Hepatocyte (in vitro differentiated cells): ENCODE measurements around the gene SNX1. TPM values are rescaled to one million over a fixed set of nuclear protein-coding genes. Genes with fewer than 3 reads are reported as not detected.

ENCODE experiments used
- DNase-seq: peaks from one replicate; pipeline ENCODE4 v3.0.0-alpha.2; 2016; ENCODE audit warnings: low spot score
- H2AFZ ChIP-seq: fragments of 200-600 bp; sonication (generic); 2 replicates; pipeline ENCODE4 v1.6.0; 2016; ENCODE audit warnings: antibody characterized with exemption, mild to moderate bottlenecking
- H3K27ac ChIP-seq: fragments of 200-600 bp; sonication (generic); 2 replicates; pipeline ENCODE4 v1.5.1; 2016; ENCODE audit warnings: mild to moderate bottlenecking
- H3K27me3 ChIP-seq: fragments of 200-600 bp; sonication (generic); 2 replicates; pipeline ENCODE4 v1.6.1; 2016
- H3K36me3 ChIP-seq: fragments of 200-600 bp; sonication (generic); replicated peaks from 2 replicates; pipeline ENCODE4 v1.5.1; 2016; ENCODE audit warnings: low read depth; ENCODE audit not compliant: insufficient read depth
- H3K4me1 ChIP-seq: fragments of 200-600 bp; sonication (generic); 2 replicates; pipeline ENCODE4 v1.5.1; 2016; ENCODE audit warnings: mild to moderate bottlenecking, moderate library complexity; ENCODE audit not compliant: insufficient read depth
- H3K4me2 ChIP-seq: fragments of 200-600 bp; sonication (generic); 2 replicates; pipeline ENCODE4 v1.6.0; 2016
- H3K4me3 ChIP-seq: fragments of 200-600 bp; sonication (generic); 2 replicates; pipeline ENCODE4 v1.5.1; 2016; ENCODE audit warnings: mild to moderate bottlenecking
- H3K79me2 ChIP-seq: fragments of 200-600 bp; sonication (generic); 2 replicates; pipeline ENCODE4 v1.6.0; 2017; ENCODE audit warnings: mild to moderate bottlenecking
- H3K9me2 ChIP-seq: fragments of 200-600 bp; sonication (generic); replicated peaks from 2 replicates; pipeline ENCODE4 v1.6.0; 2017; ENCODE audit warnings: mild to moderate bottlenecking; ENCODE audit not compliant: insufficient read depth
- H3K9me3 ChIP-seq: fragments of 200-600 bp; sonication (generic); 2 replicates; pipeline ENCODE4 v1.5.1; 2016; ENCODE audit warnings: low read depth, mild to moderate bottlenecking
- H4K20me1 ChIP-seq: fragments of 200-600 bp; sonication (generic); 2 replicates; pipeline ENCODE4 v1.6.0; 2016; ENCODE audit warnings: mild to moderate bottlenecking; ENCODE audit not compliant: insufficient read depth, poor library complexity, severe bottlenecking
- EZH2 ChIP-seq: fragments of 200-600 bp; sonication (generic); IDR thresholded peaks from 2 replicates; pipeline ENCODE4 v1.6.1; 2016; ENCODE audit warnings: antibody characterized with exemption, mild to moderate bottlenecking, borderline replicate concordance
- EZH2phosphoT487 ChIP-seq: fragments of 200-600 bp; sonication (generic); IDR thresholded peaks from one replicate; pipeline ENCODE4 v1.6.1; 2018; ENCODE audit warnings: antibody characterized with exemption, mild to moderate bottlenecking, low read depth, moderate library complexity; ENCODE audit not compliant: unreplicated experiment, severe bottlenecking
- WGBS: methylation state at CpG from one replicate; pipeline ENCODE4 v1.1.6; 2016; ENCODE audit warnings: low lambda C conversion rate; ENCODE audit errors: missing lambda C conversion rate; 5-methylcytosine and 5-hydroxymethylcytosine counted together
- polyA plus RNA-seq: library from polyadenylated mRNA; unstranded; fragments of >200 nt; fragmentation: Nextera tagmentation; extraction: Ambion mirVana; gene quantifications from 2 replicates; pipeline ENCODE4 v1.2.1, GENCODE V29; 2016
- small RNA-seq: library from RNA; depleted of rRNA; stranded (forward); fragments of <200 nt; gene quantifications from one replicate; pipeline ENCODE3, GENCODE V24; 2014
- total RNA-seq: library from RNA; depleted of rRNA; stranded (reverse); fragments of >200 nt; gene quantifications from 2 replicates; pipeline ENCODE4 v1.2.3, GENCODE V29; 2014
- TF ChIP-seq, protein P1 (sequence below): fragments of 200-600 bp; sonication (generic); IDR thresholded peaks from 2 replicates; pipeline ENCODE4 v1.5.1; 2016; ENCODE audit warnings: antibody characterized with exemption, mild to moderate bottlenecking; ENCODE audit not compliant: poor library complexity

The SNX1 gene
- total and polyA plus RNA-seq, 2 experiments from 2014 or later, result 64.9 to 103 TPM

DNA sequence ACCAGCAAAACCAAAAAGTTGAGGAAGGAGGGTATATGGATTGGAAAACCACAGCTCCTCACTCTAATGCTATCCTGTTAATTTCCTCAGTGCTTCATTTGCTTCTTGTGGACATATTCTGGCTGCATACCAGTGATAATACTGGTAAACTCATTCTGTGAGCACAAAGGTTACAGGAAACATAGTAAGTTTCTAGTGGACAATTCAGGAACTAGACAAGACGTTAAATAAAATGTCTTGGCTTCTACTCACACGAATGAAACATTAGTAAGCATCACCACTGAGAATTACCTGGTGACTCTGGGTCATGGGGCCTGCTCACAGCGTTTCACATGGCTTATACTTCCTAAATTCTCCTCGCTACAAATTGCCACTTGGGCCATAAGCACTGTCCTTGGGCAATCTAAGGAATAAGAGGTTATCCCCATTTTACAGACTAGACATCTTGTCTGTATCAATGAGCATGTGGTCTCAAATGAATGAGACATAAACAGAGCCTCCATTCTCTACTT lies 87.1 kb downstream of the SNX1 start:
- H3K4me3 ChIP-seq, result no peak overlapping the region
- peak overlapping the region; percentile 12 for H3K27ac ChIP-seq
- H2AFZ ChIP-seq, result no peak overlapping the region
- no peaks in the 10 kb centered on the region for H3K36me3 ChIP-seq
- no peak overlapping the region for H3K4me2 ChIP-seq
- H3K9me2 ChIP-seq, result no peaks in the 10 kb centered on the region
- TF ChIP-seq, protein P1, sequence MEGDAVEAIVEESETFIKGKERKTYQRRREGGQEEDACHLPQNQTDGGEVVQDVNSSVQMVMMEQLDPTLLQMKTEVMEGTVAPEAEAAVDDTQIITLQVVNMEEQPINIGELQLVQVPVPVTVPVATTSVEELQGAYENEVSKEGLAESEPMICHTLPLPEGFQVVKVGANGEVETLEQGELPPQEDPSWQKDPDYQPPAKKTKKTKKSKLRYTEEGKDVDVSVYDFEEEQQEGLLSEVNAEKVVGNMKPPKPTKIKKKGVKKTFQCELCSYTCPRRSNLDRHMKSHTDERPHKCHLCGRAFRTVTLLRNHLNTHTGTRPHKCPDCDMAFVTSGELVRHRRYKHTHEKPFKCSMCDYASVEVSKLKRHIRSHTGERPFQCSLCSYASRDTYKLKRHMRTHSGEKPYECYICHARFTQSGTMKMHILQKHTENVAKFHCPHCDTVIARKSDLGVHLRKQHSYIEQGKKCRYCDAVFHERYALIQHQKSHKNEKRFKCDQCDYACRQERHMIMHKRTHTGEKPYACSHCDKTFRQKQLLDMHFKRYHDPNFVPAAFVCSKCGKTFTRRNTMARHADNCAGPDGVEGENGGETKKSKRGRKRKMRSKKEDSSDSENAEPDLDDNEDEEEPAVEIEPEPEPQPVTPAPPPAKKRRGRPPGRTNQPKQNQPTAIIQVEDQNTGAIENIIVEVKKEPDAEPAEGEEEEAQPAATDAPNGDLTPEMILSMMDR, result no peak
- TF ChIP-seq EZH2phosphoT487 (no peak), EZH2 (no peak)
- H3K4me1 ChIP-seq, result no peaks in the 10 kb centered on the region
- no peaks in the 10 kb centered on the region for H4K20me1 ChIP-seq
- no peaks in the 10 kb centered on the region for H3K9me3 ChIP-seq
- no peaks in the 10 kb centered on the region for H3K27me3 ChIP-seq
- DNase-seq, result no peak
- no peaks in the 10 kb centered on the region for H3K79me2 ChIP-seq
- WGBS, result 81% methylated on average over 4 of the region's 4 CpGs

DNA sequence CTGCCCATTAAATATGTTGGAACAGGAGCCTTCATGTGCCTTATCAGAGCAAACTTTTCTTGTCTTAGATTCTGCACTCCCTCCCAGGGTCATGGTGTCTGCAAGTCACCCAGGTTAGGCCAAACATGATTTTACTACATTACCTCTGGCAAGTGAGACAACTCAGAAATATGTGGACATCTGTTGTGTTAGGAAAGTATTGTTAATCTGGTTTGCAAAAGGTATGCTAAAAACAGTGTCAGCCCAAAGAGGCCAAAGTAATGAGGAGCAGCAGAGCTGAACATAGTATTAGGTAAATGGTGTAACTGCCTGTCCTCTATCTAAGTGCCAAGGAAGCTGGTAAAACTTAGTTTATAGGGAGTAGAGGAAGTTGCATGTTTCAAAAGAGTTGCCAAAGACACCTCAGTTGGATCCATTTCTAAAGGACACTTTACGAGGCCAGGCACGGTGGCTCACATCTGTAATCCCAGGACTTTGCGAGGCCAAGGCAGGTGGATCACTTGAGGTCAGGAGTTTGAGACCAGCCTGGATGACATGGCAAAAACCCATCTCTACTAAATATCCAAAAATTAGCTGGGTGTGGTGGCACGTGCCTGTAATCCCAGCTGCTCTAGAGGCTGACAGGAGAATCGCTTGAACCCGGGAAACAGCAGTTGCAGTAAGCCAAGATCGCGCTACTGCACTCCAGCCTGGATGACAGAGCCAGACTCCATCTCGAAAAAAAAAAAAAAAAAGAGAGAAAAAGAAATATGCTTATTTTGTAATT lies 89.5 kb downstream of the SNX1 start:
- H4K20me1 ChIP-seq, result no peaks in the 10 kb centered on the region
- H3K27me3 ChIP-seq, result no peaks in the 10 kb centered on the region
- H3K4me2 ChIP-seq, result no peak overlapping the region
- H3K36me3 ChIP-seq, result no peaks in the 10 kb centered on the region
- WGBS, result 90% methylated on average over 9 of the region's 9 CpGs
- H3K4me3 ChIP-seq, result no peak overlapping the region
- no peaks in the 10 kb centered on the region for H3K4me1 ChIP-seq
- H3K79me2 ChIP-seq, result no peaks in the 10 kb centered on the region
- TF ChIP-seq, protein P1, result no peak
- TF ChIP-seq EZH2 (no peak), EZH2phosphoT487 (no peak)
- no peak overlapping the region for H2AFZ ChIP-seq
- H3K9me2 ChIP-seq, result no peaks in the 10 kb centered on the region
- no peaks in the 10 kb centered on the region for H3K9me3 ChIP-seq
- no peak for DNase-seq
- no peak overlapping the region for H3K27ac ChIP-seq

DNA sequence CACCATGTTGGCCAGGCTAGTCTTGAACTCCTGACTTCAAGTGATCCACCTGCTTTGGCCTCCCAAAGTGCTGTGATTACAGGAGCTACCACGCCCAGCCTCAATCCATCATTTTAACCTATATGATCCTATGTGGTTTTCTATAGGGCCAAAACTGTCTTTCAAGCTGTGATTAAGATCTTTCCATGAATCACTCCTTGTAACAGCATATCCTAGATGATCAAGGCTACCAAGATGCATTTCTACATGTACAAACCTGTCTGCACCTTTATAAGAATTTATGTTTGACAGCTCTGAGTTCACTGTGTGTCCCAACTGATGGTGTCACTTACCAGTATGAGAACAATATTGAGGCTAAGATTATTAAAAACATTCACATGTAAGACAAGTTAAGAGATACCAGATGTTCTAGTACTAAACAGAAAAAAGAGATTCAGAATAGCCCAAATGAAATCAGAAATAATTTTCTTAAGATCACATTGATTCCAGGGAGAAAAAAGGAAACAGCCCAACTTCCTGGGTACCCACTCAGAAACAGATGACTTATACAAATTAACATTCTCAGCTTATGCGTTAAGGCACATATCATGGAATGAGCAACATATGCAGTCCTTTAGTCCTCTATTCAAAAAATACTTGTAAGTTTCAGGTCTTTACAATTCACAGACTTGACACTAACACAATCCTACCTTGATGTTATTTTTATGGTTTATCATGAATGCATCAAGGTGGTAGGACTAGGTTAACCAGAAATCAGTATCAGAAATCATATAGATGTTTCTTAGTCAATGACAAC lies 91.8 kb downstream of the SNX1 start:
- Histone ChIP-seq H3K9me3 (no peaks in the 10 kb centered on the region), H3K79me2 (no peaks in the 10 kb centered on the region), H3K4me2 (no peak overlapping the region), H3K36me3 (no peaks in the 10 kb centered on the region), H3K9me2 (no peaks in the 10 kb centered on the region), H4K20me1 (no peaks in the 10 kb centered on the region), H3K27ac (peak overlapping the region; percentile 25), H3K4me3 (no peak overlapping the region), H3K4me1 (no peaks in the 10 kb centered on the region), H3K27me3 (no peaks in the 10 kb centered on the region), H2AFZ (no peak overlapping the region)
- TF ChIP-seq EZH2 (no peak), EZH2phosphoT487 (no peak)
- TF ChIP-seq, protein P1, result no peak
- no peak for DNase-seq
- 91% methylated on average over 2 of the region's 2 CpGs for WGBS

Small RNA genes within 50 kb of the gene (small RNA-seq; reads per million reads assigned to genes)
- not detected for gene RF00019

Other genes starting within 250 kb of the SNX1 start
- gene DAPK2, start 49.5 kb upstream of the SNX1 start, total RNA-seq, result 4.9 and 7.3 TPM in 2 replicates
- gene DAPK2, start 49.5 kb upstream of the SNX1 start, polyA plus RNA-seq, result 4.4 and 5.1 TPM in 2 replicates
- gene CIAO2A, start 2.1 kb upstream of the SNX1 start, total RNA-seq, result 228 and 247 TPM in 2 replicates
- 193 and 256 TPM in 2 replicates for gene CIAO2A, start 2.1 kb upstream of the SNX1 start, polyA plus RNA-seq
- 4.3 and 7.7 TPM in 2 replicates for gene SNX22, start 55.7 kb downstream of the SNX1 start, total RNA-seq
- 6.3 and 7.5 TPM in 2 replicates for gene SNX22, start 55.7 kb downstream of the SNX1 start, polyA plus RNA-seq
- gene PPIB, start 67.0 kb downstream of the SNX1 start, total RNA-seq, result 799 and 814 TPM in 2 replicates
- 1,542 and 1,693 TPM in 2 replicates for gene PPIB, start 67.0 kb downstream of the SNX1 start, polyA plus RNA-seq